ENCODE results near the gene NPM3.
A peak's percentile ranks its signal among the peaks of the same experiment; 100 is the strongest.

NPM3 gene

DNA sequence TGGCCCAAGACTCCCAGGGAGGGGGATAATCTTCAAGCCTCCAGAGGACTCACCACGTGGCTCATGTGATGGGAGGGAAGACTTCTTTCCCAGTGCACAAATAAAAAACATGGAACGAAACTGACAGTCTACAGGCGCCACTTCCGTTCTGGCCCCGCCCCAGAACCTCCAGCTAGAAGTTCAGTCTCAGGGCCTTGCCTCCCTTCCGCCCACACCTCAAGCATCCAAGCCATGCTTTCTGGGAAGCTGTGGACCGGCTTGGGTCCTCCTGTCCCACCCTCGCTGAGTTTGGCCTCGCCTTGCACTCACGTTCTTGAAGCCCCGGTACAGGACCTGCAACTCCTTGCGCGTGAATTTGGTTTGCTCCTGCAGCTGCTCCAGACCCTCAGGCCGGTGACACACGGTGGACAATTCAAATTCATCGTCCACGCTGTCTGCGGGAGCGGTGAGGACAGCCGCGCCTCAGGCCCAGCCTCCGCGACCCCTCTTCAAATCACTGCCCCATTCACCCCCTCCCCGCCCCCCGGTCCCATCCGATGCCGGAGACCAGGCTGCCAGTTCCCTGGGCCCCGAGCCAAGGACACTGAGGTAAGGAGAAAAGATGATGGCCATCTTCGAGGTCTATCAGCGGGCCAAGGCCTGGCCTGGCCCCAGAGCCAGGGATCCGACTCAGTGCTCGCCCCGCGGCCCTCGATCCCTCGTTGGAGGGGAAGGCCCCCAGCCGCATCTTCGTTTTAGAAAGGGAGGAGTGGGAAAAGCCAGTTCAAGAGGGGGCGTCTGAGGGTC, 45.7 kb upstream of the NPM3 start:
- DNase-seq (ENCODE audit: low read depth): no peak
- no peak overlapping the region for H3K4me3 ChIP-seq (ENCODE audit: low read length)
- TF ChIP-seq, protein P1, sequence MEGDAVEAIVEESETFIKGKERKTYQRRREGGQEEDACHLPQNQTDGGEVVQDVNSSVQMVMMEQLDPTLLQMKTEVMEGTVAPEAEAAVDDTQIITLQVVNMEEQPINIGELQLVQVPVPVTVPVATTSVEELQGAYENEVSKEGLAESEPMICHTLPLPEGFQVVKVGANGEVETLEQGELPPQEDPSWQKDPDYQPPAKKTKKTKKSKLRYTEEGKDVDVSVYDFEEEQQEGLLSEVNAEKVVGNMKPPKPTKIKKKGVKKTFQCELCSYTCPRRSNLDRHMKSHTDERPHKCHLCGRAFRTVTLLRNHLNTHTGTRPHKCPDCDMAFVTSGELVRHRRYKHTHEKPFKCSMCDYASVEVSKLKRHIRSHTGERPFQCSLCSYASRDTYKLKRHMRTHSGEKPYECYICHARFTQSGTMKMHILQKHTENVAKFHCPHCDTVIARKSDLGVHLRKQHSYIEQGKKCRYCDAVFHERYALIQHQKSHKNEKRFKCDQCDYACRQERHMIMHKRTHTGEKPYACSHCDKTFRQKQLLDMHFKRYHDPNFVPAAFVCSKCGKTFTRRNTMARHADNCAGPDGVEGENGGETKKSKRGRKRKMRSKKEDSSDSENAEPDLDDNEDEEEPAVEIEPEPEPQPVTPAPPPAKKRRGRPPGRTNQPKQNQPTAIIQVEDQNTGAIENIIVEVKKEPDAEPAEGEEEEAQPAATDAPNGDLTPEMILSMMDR (conservative IDR thresholded peaks at IDR 0.05; ENCODE audit: low read length): no peak

DNA sequence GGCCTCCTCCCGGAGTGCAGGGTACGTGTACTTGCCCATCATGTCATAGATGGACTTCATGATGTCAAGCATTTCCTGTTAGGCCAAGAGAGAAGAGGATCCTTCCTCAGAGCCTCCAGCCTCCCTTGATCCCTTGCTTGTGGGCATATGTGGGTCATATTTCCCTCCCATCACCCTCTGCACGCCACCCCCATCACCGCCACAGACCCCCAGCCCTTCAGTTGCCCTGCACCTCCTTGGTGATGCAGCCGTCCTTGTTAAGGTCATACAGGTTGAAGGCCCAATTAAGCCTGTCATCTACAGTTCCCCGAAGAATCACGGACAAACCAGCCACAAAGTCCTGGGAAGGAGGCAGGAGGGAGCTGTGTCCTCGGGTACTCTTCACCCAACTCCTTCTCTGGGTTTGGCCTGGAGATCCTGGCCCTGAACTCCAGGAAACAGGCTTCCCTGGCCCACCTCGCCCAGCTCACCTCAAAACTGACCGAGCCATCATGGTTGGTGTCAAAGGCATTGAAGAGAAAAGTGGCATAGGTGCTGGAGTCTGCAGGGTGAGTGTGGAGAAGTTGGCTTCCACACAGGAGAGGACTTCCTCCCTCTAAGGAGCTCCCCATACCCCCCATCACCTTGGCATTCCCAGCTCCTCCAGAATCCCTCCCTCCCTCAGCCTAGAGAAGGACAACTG, 44.8 kb upstream of the NPM3 start:
- no peak overlapping the region for H3K4me3 ChIP-seq (ENCODE audit: low read length)
- TF ChIP-seq, protein P1 (conservative IDR thresholded peaks at IDR 0.05; ENCODE audit: low read length): no peak
- DNase-seq (ENCODE audit: low read depth): no peak

DNA sequence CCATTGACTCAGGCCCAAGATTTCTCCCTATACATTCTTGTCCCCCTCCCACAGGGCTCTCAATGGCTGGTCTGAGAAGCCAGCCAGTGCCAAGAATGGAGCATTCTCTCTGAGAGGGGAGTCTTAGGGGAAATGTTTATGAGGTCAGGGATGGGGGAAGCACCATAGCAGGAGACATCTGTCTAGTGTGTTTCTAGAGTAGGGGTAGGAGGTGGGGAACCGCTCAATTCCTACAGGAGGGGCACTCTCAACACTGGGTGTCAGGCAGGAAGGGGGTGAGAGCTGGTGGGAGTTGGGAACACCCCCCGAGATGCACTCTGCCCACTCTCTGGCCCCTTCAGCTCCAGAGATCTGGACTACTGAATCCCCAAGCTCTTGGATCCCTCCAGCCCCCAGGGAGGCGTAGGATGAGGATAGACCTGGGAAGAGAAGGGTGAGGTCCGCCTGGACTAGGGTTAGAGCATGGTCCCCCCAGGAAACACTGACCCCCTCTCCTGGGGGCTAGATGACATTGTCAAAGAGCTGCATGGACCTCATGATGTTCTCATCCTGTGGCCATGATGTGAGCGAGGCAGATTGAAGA, 43.7 kb upstream of the NPM3 start:
- no peak for DNase-seq (ENCODE audit: low read depth)

DNA sequence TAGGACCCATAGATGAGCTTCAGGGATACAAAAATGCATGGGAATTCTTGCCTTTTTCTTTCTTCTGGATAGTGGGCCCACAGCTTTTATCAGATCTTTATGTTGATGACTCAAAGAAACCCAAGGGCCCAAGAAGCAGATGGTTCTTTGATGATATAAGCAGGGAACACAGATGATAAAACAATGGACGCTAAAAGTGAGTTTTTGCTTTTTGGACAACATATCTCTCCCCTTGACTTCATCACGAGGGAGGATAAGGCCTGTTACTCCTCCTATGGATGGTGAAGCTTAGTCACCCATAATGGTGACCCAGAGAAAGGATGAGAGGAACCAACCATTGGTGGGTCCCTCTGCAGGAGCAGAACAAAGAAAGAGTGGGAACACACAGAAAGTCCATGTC, 41.5 kb upstream of the NPM3 start:
- no peak overlapping the region for H3K4me3 ChIP-seq (ENCODE audit: low read length)
- TF ChIP-seq, protein P1 (conservative IDR thresholded peaks at IDR 0.05; ENCODE audit: low read length): no peak
- no peak for DNase-seq (ENCODE audit: low read depth)

More for the DNA sequence above, 43.7 kb upstream of the NPM3 start:
- TF ChIP-seq, protein P1 (conservative IDR thresholded peaks at IDR 0.05; ENCODE audit: low read length): no peak
- H3K4me3 ChIP-seq (ENCODE audit: low read length): no peak overlapping the region

DNA sequence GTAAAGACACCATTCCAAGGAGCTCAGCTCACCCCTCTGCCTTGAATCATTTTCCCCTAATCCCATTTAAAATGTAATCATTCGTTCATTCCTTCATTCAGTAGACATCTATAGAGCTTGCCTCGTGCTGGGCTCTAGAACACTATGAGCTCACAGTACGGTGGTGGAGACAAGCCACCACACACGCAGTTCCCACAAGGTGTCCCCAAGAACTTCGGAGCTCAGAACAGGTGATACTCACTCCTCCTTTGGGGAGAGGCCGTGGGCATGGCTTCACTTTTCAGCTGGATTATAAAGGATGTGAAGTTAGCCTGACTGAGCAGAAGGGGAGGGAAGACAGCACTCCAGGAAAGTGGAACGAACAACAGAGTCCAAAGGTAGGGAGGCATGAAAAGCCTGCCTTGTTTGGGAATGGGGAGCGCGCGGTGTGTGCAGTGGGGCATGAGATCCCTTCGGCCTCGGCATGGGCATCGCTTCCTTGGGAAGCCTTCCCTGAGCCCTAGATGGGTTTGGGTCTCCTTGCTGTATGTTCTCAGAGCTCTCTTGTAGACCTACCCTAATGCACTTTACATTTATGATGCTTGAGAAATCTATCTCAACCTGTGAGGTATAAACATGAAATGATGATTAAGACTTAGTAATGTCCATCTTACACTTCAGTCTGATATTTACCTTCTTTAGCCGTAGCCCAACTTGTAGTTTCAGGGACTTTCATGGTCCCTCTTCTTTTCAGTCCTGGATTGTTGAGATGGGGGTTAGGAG, 35.8 kb upstream of the NPM3 start:
- no peak for DNase-seq (ENCODE audit: low read depth)
- H3K4me3 ChIP-seq (ENCODE audit: low read length): peak overlapping the region; percentile 55
- TF ChIP-seq, protein P1 (conservative IDR thresholded peaks at IDR 0.05; ENCODE audit: low read length): no peak

DNA sequence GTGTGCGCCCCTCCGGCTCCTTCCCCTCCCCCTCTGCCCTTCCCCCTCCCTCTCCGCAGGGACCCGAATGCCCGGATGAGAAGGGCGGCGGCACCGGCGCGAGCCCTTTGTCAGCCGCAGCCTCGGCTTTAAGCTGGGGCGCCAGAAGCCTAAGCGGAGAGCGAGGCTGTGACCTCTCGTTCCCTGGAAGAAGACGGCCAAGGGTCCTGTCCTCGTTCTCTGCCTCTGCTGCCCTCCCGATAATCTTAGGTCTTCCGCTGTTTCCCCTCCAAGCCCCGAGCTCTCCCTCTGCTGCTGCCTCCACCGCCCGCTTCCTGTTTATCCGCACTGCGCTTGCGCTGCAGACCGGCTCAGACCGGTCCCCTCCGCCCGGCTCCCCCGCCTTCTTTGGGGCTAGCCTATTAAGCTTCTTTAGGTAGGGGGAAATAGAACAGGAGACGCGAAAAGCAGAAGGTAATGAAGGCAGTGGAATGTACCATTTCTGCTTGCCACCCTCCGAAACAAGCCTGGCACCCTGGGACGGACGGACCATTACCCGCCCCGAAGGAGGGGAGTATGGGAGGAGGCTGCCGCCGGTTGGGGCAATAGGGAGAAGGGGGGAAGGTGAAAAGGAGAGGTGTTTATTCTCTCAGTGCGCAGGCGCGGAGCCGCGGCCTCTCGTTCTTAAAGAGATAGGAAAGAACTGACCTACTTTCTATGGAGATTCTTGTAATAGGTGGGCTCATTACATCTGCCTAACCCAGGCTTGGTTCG, 35.0 kb upstream of the NPM3 start, which contains the start of gene OGA:
Gene OGA, minus strand, starts transcription at position 326 of the 753 bp plus-strand sequence. CDS start 422 bp downstream, outside the sequence.
- H3K4me3 ChIP-seq (ENCODE audit: low read length): peak within 1 kb of the TSS; percentile 100
- peak; percentile 100 for DNase-seq (ENCODE audit: low read depth)
- TF ChIP-seq, protein P1 (conservative IDR thresholded peaks at IDR 0.05; ENCODE audit: low read length): no peak
